Measurements from ENCODE around the gene PRAME.

GRCh38 chr22:22513619-22514018, 45.4 kb downstream of the PRAME start:
- no peak for TF ChIP-seq CTCF (CRISPR knock-in tag; IDR thresholded peaks at IDR 0.05)
- TF ChIP-seq, protein P1, sequence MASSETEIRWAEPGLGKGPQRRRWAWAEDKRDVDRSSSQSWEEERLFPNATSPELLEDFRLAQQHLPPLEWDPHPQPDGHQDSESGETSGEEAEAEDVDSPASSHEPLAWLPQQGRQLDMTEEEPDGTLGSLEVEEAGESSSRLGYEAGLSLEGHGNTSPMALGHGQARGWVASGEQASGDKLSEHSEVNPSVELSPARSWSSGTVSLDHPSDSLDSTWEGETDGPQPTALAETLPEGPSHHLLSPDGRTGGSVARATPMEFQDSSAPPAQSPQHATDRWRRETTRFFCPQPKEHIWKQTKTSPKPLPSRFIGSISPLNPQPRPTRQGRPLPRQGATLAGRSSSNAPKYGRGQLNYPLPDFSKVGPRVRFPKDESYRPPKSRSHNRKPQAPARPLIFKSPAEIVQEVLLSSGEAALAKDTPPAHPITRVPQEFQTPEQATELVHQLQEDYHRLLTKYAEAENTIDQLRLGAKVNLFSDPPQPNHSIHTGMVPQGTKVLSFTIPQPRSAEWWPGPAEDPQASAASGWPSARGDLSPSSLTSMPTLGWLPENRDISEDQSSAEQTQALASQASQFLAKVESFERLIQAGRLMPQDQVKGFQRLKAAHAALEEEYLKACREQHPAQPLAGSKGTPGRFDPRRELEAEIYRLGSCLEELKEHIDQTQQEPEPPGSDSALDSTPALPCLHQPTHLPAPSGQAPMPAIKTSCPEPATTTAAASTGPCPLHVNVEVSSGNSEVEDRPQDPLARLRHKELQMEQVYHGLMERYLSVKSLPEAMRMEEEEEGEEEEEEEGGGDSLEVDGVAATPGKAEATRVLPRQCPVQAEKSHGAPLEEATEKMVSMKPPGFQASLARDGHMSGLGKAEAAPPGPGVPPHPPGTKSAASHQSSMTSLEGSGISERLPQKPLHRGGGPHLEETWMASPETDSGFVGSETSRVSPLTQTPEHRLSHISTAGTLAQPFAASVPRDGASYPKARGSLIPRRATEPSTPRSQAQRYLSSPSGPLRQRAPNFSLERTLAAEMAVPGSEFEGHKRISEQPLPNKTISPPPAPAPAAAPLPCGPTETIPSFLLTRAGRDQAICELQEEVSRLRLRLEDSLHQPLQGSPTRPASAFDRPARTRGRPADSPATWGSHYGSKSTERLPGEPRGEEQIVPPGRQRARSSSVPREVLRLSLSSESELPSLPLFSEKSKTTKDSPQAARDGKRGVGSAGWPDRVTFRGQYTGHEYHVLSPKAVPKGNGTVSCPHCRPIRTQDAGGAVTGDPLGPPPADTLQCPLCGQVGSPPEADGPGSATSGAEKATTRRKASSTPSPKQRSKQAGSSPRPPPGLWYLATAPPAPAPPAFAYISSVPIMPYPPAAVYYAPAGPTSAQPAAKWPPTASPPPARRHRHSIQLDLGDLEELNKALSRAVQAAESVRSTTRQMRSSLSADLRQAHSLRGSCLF (CRISPR knock-in tag; IDR thresholded peaks at IDR 0.05; ENCODE audit: borderline replicate concordance): no peak
- TF ChIP-seq RFX5 (IDR thresholded peaks at IDR 0.05; ENCODE audit: low read depth, low read length): no peak
- no peak for TF ChIP-seq POLR2G (IDR thresholded peaks at IDR 0.05; ENCODE audit: low read depth, low read length)
- TF ChIP-seq MAFK (conservative IDR thresholded peaks at IDR 0.05 in 1 of 2, IDR thresholded peaks at IDR 0.05 in 1 of 2; ENCODE audit: low read length in 2 of 2): no peak
- no peak for TF ChIP-seq ZNF674 (CRISPR knock-in tag; IDR thresholded peaks at IDR 0.05; ENCODE audit: low read depth)
- TF ChIP-seq MAF1 (CRISPR knock-in tag; IDR thresholded peaks at IDR 0.05; ENCODE audit: borderline replicate concordance): no peak

Measured in HepG2 (cell line).